ENCODE results near the gene CDH23.

DNA sequence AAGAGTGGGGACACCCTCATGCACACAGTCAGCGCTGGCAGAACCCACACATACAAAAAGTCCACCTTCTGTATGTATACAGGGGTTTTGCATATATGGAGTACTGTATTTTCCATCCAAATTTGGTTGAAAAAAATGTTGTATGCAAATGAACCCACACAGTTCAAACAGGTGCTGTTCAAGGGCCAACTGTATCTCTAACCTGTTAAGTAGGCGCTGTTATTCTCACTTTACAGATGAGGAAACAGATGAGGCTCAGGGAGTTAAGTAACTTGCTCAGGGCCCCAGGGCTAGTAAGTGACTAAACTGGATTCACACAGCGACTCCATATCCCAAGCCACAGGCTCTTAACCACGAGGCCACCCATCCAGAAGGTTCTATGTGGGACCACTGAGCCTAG lies 252.9 kb downstream of the CDH23 start:
- TF ChIP-seq RAD21 (IDR thresholded peaks at IDR 0.05 in 1 of 2, conservative IDR thresholded peaks at IDR 0.05 in 1 of 2; ENCODE audit: low read depth in 2 of 2, low read length in 2 of 2) (no peak), RXRA (IDR thresholded peaks at IDR 0.05; ENCODE audit: insufficient read depth, low read depth, low read length) (no peak), TEAD4 (IDR thresholded peaks at IDR 0.05; ENCODE audit: low read depth, low read length) (no peak), EP300 (IDR thresholded peaks at IDR 0.05; ENCODE audit: borderline replicate concordance in 1 of 2, low read depth in 2 of 2, low read length in 2 of 2) (no peak), CBX5 (IDR thresholded peaks at IDR 0.05; ENCODE audit: low read depth, low read length) (no peak), CREB1 (IDR thresholded peaks at IDR 0.05) (no peak), JUND (IDR thresholded peaks at IDR 0.05; ENCODE audit: low read length) (no peak), SP1 (IDR thresholded peaks at IDR 0.05; ENCODE audit: low read depth, low read length) (no peak), CHD2 (IDR thresholded peaks at IDR 0.05; ENCODE audit: low read length) (no peak)
- TF ChIP-seq, protein P1, sequence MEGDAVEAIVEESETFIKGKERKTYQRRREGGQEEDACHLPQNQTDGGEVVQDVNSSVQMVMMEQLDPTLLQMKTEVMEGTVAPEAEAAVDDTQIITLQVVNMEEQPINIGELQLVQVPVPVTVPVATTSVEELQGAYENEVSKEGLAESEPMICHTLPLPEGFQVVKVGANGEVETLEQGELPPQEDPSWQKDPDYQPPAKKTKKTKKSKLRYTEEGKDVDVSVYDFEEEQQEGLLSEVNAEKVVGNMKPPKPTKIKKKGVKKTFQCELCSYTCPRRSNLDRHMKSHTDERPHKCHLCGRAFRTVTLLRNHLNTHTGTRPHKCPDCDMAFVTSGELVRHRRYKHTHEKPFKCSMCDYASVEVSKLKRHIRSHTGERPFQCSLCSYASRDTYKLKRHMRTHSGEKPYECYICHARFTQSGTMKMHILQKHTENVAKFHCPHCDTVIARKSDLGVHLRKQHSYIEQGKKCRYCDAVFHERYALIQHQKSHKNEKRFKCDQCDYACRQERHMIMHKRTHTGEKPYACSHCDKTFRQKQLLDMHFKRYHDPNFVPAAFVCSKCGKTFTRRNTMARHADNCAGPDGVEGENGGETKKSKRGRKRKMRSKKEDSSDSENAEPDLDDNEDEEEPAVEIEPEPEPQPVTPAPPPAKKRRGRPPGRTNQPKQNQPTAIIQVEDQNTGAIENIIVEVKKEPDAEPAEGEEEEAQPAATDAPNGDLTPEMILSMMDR (IDR thresholded peaks at IDR 0.05; ENCODE audit: control extremely low read depth in 1 of 3, insufficient read depth in 1 of 3, low read depth in 1 of 3, low read length in 3 of 3), result no peak
- TF ChIP-seq, protein P2, sequence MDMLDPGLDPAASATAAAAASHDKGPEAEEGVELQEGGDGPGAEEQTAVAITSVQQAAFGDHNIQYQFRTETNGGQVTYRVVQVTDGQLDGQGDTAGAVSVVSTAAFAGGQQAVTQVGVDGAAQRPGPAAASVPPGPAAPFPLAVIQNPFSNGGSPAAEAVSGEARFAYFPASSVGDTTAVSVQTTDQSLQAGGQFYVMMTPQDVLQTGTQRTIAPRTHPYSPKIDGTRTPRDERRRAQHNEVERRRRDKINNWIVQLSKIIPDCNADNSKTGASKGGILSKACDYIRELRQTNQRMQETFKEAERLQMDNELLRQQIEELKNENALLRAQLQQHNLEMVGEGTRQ (IDR thresholded peaks at IDR 0.05; ENCODE audit: low read length), result no peak
